ENCODE measurements around the gene NPAS2.

DNA sequence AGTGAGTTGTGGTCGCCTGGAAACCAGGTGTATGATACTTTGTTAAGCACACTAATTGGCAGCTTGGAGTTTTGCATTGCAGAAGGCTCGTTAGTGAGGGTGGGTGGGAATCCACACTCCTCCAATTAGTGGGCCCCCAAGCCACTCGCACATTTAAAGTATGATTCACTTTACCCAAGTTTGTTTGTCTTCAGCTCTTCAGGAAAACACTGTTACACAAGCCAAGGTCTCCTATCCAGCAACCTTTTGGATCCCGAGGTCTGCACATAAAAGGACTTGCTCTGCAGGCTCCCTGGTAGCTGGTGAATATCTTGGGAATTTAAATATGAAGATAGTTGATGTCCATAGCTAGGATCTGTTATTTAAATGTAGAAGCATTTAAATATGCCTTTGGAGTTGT lies 66.1 kb downstream of the NPAS2 start:
- TF ChIP-seq, protein P1, sequence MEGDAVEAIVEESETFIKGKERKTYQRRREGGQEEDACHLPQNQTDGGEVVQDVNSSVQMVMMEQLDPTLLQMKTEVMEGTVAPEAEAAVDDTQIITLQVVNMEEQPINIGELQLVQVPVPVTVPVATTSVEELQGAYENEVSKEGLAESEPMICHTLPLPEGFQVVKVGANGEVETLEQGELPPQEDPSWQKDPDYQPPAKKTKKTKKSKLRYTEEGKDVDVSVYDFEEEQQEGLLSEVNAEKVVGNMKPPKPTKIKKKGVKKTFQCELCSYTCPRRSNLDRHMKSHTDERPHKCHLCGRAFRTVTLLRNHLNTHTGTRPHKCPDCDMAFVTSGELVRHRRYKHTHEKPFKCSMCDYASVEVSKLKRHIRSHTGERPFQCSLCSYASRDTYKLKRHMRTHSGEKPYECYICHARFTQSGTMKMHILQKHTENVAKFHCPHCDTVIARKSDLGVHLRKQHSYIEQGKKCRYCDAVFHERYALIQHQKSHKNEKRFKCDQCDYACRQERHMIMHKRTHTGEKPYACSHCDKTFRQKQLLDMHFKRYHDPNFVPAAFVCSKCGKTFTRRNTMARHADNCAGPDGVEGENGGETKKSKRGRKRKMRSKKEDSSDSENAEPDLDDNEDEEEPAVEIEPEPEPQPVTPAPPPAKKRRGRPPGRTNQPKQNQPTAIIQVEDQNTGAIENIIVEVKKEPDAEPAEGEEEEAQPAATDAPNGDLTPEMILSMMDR (IDR thresholded peaks at IDR 0.05), result no peak
- TF ChIP-seq POLR2A (IDR thresholded peaks at IDR 0.05), result no peak

Data from adrenal gland (tissue), 5 donors.